Suppressor macrophage (primary cell): ENCODE results near the gene POLE.

Experiments
- DNase-seq, 4 experiments: peaks; one replicate each; pipeline ENCODE4 v3.0.0-alpha.2; 2020 to 2022

POLE gene

DNA sequence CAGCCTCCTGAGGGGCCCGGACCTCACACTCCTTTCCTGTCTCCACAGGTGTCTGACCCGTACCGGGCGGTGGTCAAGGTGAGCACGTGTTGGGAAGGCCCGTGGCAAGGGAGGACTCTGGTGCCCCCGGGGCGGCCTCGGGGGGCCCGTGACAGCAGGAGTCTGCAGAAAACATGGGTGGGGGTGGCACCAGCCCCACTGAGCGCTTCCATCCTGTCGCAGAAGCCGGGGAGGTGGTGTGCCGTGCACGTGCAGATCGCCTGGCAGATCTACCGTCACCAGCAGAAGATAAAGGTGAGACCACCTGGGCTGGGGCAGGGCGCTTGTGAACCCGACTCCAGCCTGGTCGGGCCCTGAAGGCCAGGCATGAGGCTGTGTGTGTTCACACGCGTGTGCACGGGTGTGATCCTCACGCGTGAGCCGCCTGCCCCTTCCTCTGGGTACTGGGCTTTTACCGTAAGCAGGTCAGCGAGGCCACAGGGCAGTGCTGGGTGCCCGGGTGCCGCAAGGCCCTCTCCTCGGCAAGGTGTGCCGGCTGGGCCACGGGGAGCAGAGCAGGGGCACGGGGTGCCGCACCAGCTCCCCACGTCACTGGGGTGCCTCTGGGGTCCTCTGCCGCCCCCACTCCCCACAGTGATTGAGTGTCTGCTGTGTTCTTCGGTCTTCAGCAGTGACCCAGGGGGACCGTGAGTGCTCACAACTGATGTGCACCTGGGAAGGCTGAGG, 112.7 kb downstream of the POLE start:
- no peak for DNase-seq
